ENCODE data around the gene SLC7A4. TPM values are rescaled to one million over a fixed set of nuclear protein-coding genes. Genes with fewer than 3 reads are reported as not detected.

Gene SLC7A4
- total and polyA plus RNA-seq, 2 of the 8 experiments (the other 6 are each of a cell fraction or from before 2014, with no cell fraction given) = 0.92 TPM; not detected in 1

DNA sequence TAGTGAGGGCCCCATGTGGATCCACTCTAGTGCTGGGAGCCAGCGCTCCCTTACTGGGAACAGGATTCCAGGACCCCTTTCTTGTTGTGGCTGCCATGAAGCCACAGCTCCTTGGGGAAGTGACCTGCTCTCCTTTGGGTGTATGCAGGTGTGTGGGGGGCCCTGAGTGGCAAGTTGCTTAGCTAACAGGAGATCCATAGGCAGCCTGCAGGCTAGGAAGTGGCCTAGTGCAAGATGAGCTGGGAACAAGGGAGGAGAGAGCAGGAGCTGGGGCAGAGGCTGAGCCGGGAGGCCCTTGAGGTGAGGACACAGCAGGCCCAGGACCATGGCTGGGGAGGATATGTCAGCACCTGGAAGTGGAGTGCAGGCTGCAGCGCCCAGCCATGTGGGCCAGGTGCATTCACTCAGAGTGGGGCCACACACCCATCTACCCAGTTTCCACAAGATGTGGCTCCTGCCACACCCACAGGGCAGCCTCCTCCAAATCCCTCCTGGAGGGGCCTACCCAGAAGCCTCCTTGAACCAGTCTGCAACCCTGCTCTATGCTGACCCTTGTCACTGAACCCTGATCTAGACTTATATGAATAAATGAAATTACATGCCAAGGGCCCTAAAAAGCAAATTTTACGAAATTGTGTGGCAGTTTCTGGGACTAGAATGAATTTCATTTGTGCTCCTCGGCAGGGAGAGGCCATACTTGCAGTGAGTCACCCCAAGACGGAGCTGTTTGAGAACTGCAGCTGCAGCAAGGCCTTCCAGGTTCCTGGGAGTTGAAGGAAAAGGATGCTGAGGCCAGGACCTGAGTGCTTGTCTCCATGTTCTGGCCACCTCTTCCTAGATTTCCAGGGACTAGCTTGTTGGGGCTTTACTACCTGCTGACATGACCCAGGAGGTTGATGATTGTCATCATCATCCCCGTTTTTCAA is 33.7 kb downstream of the SLC7A4 start:
- H3K79me2 ChIP-seq (ENCODE audit: control insufficient read depth in 1 of 2, insufficient read depth in 2 of 2, low read length in 2 of 2) = no peaks in the 10 kb centered on the region; a peak in 1 of 4 replicates
- H4K5ac ChIP-seq (ENCODE audit: insufficient read length, low read depth, low read length) = no peak overlapping the region
- 84% methylated on average over 7 of the region's 7 CpGs; no CpG with 5 or more reads in 1 of the 2 experiments for WGBS, 2 experiments (ENCODE audit: extremely low coverage in 1 of 2, insufficient coverage in 1 of 2, insufficient read length in 1 of 2, insufficient replicate concordance in 2 of 2, low coverage in 1 of 2, low lambda C conversion rate in 2 of 2, missing lambda C conversion rate in 1 of 2)
- H2BK20ac ChIP-seq (ENCODE audit: low read length) = no peak overlapping the region
- H3K56ac ChIP-seq (replicated peaks; ENCODE audit: insufficient read length, low read depth, low read length) = no peak overlapping the region
- H4K8ac ChIP-seq (ENCODE audit: extremely low read depth, insufficient read depth, low read length) = no peak overlapping the region
- DNase-seq (ENCODE audit: low read depth in 1 of 2, low spot score in 2 of 2) (no peak), FAIRE-seq (no peak)
- no peak overlapping the region for H4K91ac ChIP-seq (replicated peaks; ENCODE audit: insufficient read length, low read length)
- H3K18ac ChIP-seq (ENCODE audit: extremely low read depth, low read length) = no peak overlapping the region
- H3K23ac ChIP-seq (ENCODE audit: insufficient read length) = no peak overlapping the region
- CTCF ChIA-PET (ENCODE audit: partially characterized antibody) = interaction anchor here (0.7 to 1.7 kb wide), 6 partner anchors 9 to 113 kb away, joined by 3 to 6 read pairs (median 4); no protein-coding TSS in a partner anchor
- H3K27ac ChIP-seq (ENCODE audit: low read depth, low read length) = no peak overlapping the region
- no peak overlapping the region for H2BK12ac ChIP-seq (ENCODE audit: low read depth, low read length)
- no peak overlapping the region for H3K4ac ChIP-seq (replicated peaks; ENCODE audit: insufficient read length, low read depth, low read length)
- peaks cover 12% of the 10 kb centered on the region; the same call in 1 of the 2 replicates for H3K23me2 ChIP-seq (ENCODE audit: low read depth, low read length)
- no peak overlapping the region for H3K4me2 ChIP-seq (ENCODE audit: insufficient read depth in 1 of 2, low read depth in 2 of 2, low read length in 2 of 2)
- H2AK5ac ChIP-seq (ENCODE audit: low read depth, low read length) = no peak overlapping the region
- H3K4me1 ChIP-seq (replicated peaks in 1 of 4; ENCODE audit: control insufficient read depth in 3 of 4, insufficient read depth in 4 of 4, low read length in 3 of 4) = peaks cover 0 to 12% (median 8%) of the 10 kb centered on the region in 4 experiments; a peak in 5 of 7 replicates
- H3K4me3 ChIP-seq (ENCODE audit: extremely low read depth in 1 of 4, insufficient read depth in 2 of 4, low read depth in 3 of 4, low read length in 4 of 4) = no peak overlapping the region
- H2BK15ac ChIP-seq (ENCODE audit: low read length) = no peak overlapping the region
- H3K14ac ChIP-seq (ENCODE audit: insufficient read length) = no peak overlapping the region
- H3K79me1 ChIP-seq (ENCODE audit: low read depth, low read length) = peaks cover 2% of the 10 kb centered on the region; the same call in 1 of the 2 replicates
- no peak overlapping the region for H2AFZ ChIP-seq (ENCODE audit: low read length)
- peaks cover 6 to 10% of the 10 kb centered on the region in 2 experiments for H4K20me1 ChIP-seq (replicated peaks in 1 of 2; ENCODE audit: control insufficient read depth in 1 of 2, insufficient read depth in 2 of 2, low read length in 2 of 2)
- POLR2A ChIA-PET (ENCODE audit: partially characterized antibody) = interaction anchor here (0.8 to 5.5 kb wide), 8 partner anchors 8 to 45 kb away, joined by 3 to 45 read pairs (median 4); partner anchors contain the start of gene LZTR1
- no peaks in the 10 kb centered on the region for H3K9me3 ChIP-seq (ENCODE audit: insufficient read depth in 2 of 2, low read depth in 1 of 2, low read length in 1 of 2)
- H3K36me3 ChIP-seq (ENCODE audit: control insufficient read depth in 2 of 4, insufficient read depth in 4 of 4, low read length in 3 of 4) = peaks cover 2 to 7% (median 5%) of the 10 kb centered on the region in 4 experiments; a peak in 5 of 8 replicates
- no peak overlapping the region for H2BK5ac ChIP-seq (ENCODE audit: low read depth, low read length)
- H3K27me3 ChIP-seq (replicated peaks in 1 of 4; ENCODE audit: control insufficient read depth in 3 of 4, extremely low read depth in 1 of 4, insufficient read depth in 3 of 4, low read length in 3 of 4) = no peaks in the 10 kb centered on the region
- no peak overlapping the region for H3K9ac ChIP-seq (replicated peaks in 1 of 4; ENCODE audit: extremely low read depth in 1 of 4, low read depth in 3 of 4, low read length in 3 of 4)
- TF ChIP-seq GTF2F1 (IDR thresholded peaks at IDR 0.05; ENCODE audit: borderline replicate concordance, low read depth, low read length) (no peak), POLR2AphosphoS5 (IDR thresholded peaks at IDR 0.05; ENCODE audit: low read depth, low read length) (peak; percentile 56; the same call in 1 of the 2 replicates), KDM5A (IDR thresholded peaks at IDR 0.05; ENCODE audit: low read length) (no peak)
- H2BK120ac ChIP-seq (replicated peaks; ENCODE audit: low read depth, low read length) = no peak overlapping the region

All from H1 (cell line).